ENCODE results near the gene ARHGEF6. TPM values are rescaled to one million over a fixed set of nuclear protein-coding genes. Genes with fewer than 3 reads are reported as not detected.
"Not testable (repeated sequence)": the region's sequence is repeated elsewhere in the genome, so short reads cannot be mapped to it uniquely, and the experiment has no call there.

The ARHGEF6 gene
- total RNA-seq, 2 experiments from 2014 or later: 56.1 to 58.5 TPM

DNA sequence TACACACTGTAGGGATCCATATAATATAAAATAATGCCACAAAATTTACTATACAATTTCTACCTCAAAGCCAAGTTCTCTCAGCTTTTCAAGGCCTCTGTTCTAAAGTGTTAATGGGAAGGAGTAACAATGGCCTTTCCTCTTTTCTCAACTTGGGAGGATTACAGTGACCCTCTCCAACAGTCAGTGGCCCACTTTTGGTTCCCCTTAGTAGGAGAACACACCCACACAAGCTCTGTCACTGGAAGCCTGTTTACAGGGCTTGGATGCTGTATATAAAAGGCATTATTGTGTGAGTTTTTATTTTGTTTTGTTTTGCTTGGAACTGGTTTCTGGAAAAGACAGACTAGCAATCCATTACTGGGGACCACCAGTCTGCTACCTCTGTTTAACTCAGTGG, 1.8 kb downstream of the ARHGEF6 start:
- intact Hi-C loops (cut with micrococcal nuclease): loop anchor here (1.0 to 10.0 kb wide), 7 partner anchors 11 to 1254 kb away; partner anchors contain the start of genes INTS6L and RBMX
- DNase-seq: no peak
- Mint-ChIP-seq H3K4me1 (ENCODE audit: low read depth) (peaks cover 55% of the 10 kb centered on the region), H3K27ac (peak overlapping the region; percentile 99), H3K27me3 (ENCODE audit: low read depth) (no peaks in the 10 kb centered on the region), H3K4me3 (peak overlapping the region; percentile 90), H3K36me3 (ENCODE audit: low read depth) (peaks cover 13% of the 10 kb centered on the region), H3K9me3 (no peaks in the 10 kb centered on the region)
- CTCF ChIA-PET: interaction anchor here (1.1 kb wide), 1 partner anchor 68 kb away, joined by 4 read pairs; no protein-coding TSS in a partner anchor

DNA sequence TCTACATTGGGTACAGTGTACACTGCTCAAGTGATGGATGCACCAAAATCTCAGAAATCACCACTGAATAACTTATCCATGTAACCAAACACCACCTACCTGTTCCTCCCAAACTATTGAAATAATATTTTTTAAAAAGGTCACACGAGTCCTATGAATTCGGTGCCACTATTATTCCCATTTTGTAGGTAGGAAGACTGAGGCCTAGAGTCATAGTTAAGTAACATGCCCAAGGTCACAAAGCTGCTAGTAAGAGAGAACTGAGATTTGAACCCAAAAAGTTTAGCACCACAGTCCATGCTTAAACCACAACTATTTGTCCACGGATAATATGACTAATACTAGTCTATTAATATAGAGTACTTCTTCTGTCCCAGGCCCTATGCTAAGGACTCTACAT, 2.7 kb downstream of the ARHGEF6 start:
- Mint-ChIP-seq H3K4me1 (ENCODE audit: low read depth) (peaks cover 52% of the 10 kb centered on the region), H3K4me3 (peak overlapping the region; percentile 90)

DNA sequence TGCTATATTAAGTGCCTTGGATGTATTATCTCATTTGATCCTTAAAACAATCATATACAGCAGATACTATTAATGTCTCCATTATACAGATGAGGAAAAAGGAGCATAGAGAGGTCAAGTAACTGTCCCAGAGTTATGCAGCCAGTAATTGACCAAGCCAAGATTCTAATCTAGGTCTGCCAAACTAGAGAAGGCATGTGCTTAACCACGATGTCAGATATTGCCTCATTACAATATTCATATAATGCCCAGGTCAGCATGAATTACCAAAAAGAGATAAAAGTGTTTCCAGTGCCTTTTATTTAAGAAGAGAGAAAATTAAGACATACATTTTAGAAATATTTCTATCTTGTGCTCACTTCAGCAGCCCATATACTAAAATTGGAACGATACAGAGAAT, 7.1 kb downstream of the ARHGEF6 start:
- CTCF ChIA-PET: interaction anchor here (1.0 kb wide), 1 partner anchor 62 kb away, joined by 3 read pairs; no protein-coding TSS in a partner anchor
- no peak for DNase-seq
- peaks cover 12% of the 10 kb centered on the region for H3K36me3 Mint-ChIP-seq (ENCODE audit: low read depth)
- no peak overlapping the region for H3K27ac Mint-ChIP-seq
- intact Hi-C loops (cut with micrococcal nuclease): loop anchor here (10.0 kb wide), 1 partner anchor 1249 kb away; the partner anchor contains the start of gene INTS6L
- peaks cover 57% of the 10 kb centered on the region for H3K4me1 Mint-ChIP-seq (ENCODE audit: low read depth)
- no peak overlapping the region for H3K4me3 Mint-ChIP-seq
- no peaks in the 10 kb centered on the region for H3K27me3 Mint-ChIP-seq (ENCODE audit: low read depth)
- no peaks in the 10 kb centered on the region for H3K9me3 Mint-ChIP-seq

More for the DNA sequence above, 2.7 kb downstream of the ARHGEF6 start:
- no peak for DNase-seq
- Mint-ChIP-seq H3K9me3 (no peaks in the 10 kb centered on the region), H3K36me3 (ENCODE audit: low read depth) (peaks cover 14% of the 10 kb centered on the region), H3K27ac (peak overlapping the region; percentile 99), H3K27me3 (ENCODE audit: low read depth) (no peaks in the 10 kb centered on the region)
- intact Hi-C loops (cut with micrococcal nuclease): loop anchor here (2.0 to 10.0 kb wide), 3 partner anchors 13 to 1253 kb away; partner anchors contain the start of gene INTS6L
- CTCF ChIA-PET: interaction anchor here (0.6 to 0.7 kb wide), 2 partner anchors 80 to 133 kb away, joined by 3 to 5 read pairs; no protein-coding TSS in a partner anchor

DNA sequence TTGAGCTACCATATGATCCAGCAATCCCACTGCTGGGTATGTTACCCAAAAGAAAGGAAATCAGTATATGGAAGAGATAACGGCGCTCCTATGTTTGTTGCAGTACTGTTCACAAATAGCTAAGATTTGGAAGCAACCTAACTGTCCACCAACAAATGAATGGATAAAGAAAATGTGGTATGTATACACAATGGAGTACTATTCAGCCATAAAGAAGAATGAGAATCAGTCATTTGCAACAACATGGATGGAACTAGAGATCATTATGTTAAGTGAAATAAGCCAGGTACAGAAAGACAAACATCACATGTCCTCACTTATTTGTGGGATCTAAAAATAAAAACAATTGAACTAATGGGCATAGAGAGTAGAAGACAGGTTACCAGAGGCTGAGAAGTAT, 8.9 kb downstream of the ARHGEF6 start:
- H3K36me3 Mint-ChIP-seq (ENCODE audit: low read depth); H3K27me3 Mint-ChIP-seq (ENCODE audit: low read depth); H3K4me3 Mint-ChIP-seq; H3K9me3 Mint-ChIP-seq; H3K27ac Mint-ChIP-seq; DNase-seq: not testable (repeated sequence)
- peaks cover 54% of the 10 kb centered on the region for H3K4me1 Mint-ChIP-seq (ENCODE audit: low read depth)
- CTCF ChIA-PET: interaction anchor here (0.9 kb wide), 1 partner anchor 200 kb away, joined by 3 read pairs; no protein-coding TSS in a partner anchor
- intact Hi-C loops (cut with micrococcal nuclease): loop anchor here (10.0 kb wide), 1 partner anchor 1247 kb away; the partner anchor contains the start of gene INTS6L

DNA sequence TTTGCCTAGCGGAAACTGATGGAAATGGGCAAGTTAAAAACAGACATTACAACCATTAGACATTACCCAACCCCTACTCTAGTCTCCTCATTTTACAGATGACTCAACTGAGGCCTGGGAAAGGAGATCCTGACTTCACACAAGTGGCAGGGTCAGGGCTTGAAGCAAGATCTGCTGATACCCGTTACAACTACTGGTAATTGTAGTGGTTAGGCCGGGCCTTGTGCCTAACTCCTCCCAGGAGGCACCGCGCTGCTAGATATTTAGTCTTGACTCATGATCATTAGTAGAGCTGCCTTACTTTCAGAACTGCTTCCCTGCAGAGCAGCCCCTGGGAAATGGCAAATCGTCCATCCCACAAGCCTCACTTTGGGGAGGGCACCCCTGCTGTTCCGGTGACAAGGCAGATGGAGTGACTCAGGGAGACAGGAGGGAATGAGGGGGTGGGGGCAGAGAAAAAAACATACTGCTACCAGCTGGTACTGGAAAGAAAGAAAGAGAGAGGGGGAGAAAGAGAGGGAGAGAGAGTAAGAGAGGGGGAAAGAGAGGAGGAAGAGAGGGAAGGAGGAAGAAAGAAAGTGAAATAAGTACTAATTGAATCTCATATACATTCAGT, 12.2 kb downstream of the ARHGEF6 start:
- CTCF ChIA-PET: no interaction called here
- no peaks in the 10 kb centered on the region for H3K27me3 Mint-ChIP-seq (ENCODE audit: low read depth)
- H3K27ac Mint-ChIP-seq: peak overlapping the region; percentile 90
- DNase-seq: peak; percentile 83
- H3K9me3 Mint-ChIP-seq: no peaks in the 10 kb centered on the region
- intact Hi-C loops (cut with micrococcal nuclease): loop anchor here (1.0 to 5.0 kb wide), 5 partner anchors 11 to 112 kb away; partner anchors contain the start of gene RBMX
- H3K4me3 Mint-ChIP-seq: peak overlapping the region; percentile 76
- peaks cover 48% of the 10 kb centered on the region for H3K4me1 Mint-ChIP-seq (ENCODE audit: low read depth)
- peaks cover 7% of the 10 kb centered on the region for H3K36me3 Mint-ChIP-seq (ENCODE audit: low read depth)

DNA sequence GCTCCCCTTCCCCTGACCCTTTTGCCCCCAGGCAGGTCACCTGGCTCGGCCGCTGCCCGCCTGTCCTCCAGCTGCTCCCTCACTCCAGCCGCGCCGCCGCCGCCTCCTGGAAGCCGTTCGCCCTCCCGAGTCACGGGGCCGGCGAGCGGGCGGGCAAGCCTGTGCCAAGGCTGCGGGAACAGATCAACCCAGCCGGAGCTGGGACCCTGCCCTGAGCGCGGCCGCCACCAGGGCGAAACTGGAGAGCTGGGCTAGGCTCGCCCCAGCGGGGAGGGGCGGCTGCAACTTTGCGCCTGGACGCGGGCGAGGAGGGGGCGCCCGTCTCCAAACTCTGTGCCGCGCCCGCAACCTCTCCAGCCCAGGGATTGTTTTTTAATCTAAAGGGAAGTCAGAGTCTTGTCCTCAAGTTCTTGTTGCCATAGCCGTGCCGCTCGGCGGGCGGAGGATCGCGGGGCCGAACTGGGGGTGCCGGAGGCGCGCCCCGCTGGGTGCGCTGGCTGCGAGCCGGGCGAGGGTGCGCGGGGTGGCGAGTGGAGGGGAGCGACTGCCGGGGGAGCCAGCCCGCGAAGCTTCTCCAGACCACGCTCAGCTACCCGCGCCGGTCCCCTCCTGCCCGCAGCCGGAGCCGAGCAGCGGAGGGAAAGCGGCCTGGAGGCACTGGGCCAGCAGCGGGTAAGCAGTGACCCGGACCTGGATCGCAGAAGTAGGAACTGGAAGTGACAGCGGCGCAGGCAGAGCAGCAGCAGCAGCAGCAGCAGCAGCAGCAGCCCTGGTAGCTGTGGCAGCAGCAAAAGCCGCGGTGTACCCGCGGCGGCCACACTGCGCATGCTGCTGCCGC, 13.4 kb downstream of the ARHGEF6 start:
- intact Hi-C loops (cut with micrococcal nuclease): loop anchor here (5.0 kb wide), 2 partner anchors 40 to 110 kb away; no protein-coding TSS in a partner anchor
- no peaks in the 10 kb centered on the region for H3K9me3 Mint-ChIP-seq
- peaks cover 56% of the 10 kb centered on the region for H3K4me1 Mint-ChIP-seq (ENCODE audit: low read depth)
- H3K4me3 Mint-ChIP-seq: peak overlapping the region; percentile 76
- H3K27me3 Mint-ChIP-seq (ENCODE audit: low read depth): no peaks in the 10 kb centered on the region
- DNase-seq: peak; percentile 50
- H3K27ac Mint-ChIP-seq: peak overlapping the region; percentile 90
- peaks cover 6% of the 10 kb centered on the region for H3K36me3 Mint-ChIP-seq (ENCODE audit: low read depth)
- CTCF ChIA-PET: no interaction called here

DNA sequence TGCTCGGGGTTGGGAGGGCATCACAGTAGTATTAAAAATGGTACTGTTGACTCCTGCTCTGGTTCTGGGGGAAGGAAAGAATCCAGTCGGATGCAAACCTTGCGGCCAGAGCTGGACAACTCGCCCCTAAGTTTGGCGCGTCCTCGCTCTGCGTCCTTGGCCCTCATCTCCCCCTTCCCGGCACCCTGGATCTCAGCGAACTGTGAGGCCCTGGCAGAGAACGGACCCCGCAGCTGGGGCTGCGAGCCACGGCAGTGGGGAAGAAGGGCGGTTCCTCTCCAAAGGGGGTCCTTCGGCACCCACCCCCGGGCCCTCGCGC, 14.0 kb downstream of the ARHGEF6 start:
- peaks cover 52% of the 10 kb centered on the region for H3K4me1 Mint-ChIP-seq (ENCODE audit: low read depth)
- CTCF ChIA-PET: no interaction called here
- peak overlapping the region; percentile 68 for H3K27ac Mint-ChIP-seq
- H3K27me3 Mint-ChIP-seq (ENCODE audit: low read depth): no peaks in the 10 kb centered on the region
- H3K9me3 Mint-ChIP-seq: no peaks in the 10 kb centered on the region
- intact Hi-C loops (cut with micrococcal nuclease): loop anchor here (5.0 kb wide), 2 partner anchors 39 to 109 kb away; no protein-coding TSS in a partner anchor
- H3K4me3 Mint-ChIP-seq: peak overlapping the region; percentile 76
- no peak for DNase-seq
- H3K36me3 Mint-ChIP-seq (ENCODE audit: low read depth): peaks cover 3% of the 10 kb centered on the region

DNA sequence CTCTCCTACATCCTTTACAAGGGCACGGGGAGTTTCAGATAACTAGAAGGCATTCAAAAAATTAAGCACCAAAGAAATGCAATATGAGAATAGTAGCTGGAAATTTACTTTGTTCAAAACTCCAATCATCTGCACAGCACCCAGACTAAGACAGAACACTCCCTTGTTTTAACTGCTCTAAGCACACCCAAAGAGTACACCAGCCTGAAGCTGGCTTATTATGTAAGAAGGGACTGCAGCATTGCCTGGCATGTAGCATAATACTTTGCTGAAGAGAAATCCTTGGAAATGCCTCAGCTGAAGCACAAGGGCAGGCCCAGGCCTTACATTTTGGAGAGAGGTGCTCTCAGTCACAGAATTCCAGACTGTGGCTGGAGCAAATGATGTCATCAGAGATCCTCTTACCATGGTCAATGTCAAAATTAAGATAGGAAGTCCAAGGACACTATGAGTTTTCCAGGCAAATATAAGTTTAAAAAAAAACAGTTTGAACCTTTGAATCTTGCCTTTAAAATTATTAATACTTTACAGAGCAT, 14.8 kb downstream of the ARHGEF6 start:
- peaks cover 52% of the 10 kb centered on the region for H3K4me1 Mint-ChIP-seq (ENCODE audit: low read depth)
- peak overlapping the region; percentile 63 for H3K27ac Mint-ChIP-seq
- peak overlapping the region; percentile 54 for H3K4me3 Mint-ChIP-seq
- intact Hi-C loops (cut with micrococcal nuclease): loop anchor here (2.0 to 5.0 kb wide), 4 partner anchors 13 to 109 kb away; no protein-coding TSS in a partner anchor
- H3K36me3 Mint-ChIP-seq (ENCODE audit: low read depth): peaks cover 3% of the 10 kb centered on the region
- DNase-seq: no peak
- H3K9me3 Mint-ChIP-seq: no peaks in the 10 kb centered on the region
- CTCF ChIA-PET: interaction anchor here (0.7 to 1.1 kb wide), 2 partner anchors 13 to 18 kb away, joined by 3 to 4 read pairs; no protein-coding TSS in a partner anchor
- no peaks in the 10 kb centered on the region for H3K27me3 Mint-ChIP-seq (ENCODE audit: low read depth)

DNA sequence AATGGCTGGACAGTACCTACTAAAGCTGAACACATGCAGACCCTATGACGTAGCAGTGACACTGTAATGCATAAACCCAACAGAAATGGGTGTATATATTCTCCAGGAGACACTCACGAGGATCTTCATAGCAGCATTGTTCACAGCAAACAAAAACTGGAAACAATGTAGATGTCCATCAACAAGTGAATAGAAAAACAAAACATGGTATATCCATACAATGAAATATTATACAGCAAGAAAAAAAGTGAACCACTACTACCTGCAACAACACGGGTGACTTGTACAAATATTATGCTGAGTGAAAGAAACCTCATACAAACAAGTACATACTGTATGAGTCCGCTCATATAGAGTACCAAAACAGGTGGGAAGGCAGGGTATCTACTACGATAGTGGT, 16.5 kb downstream of the ARHGEF6 start:
- H3K9me3 Mint-ChIP-seq: no peaks in the 10 kb centered on the region
- peaks cover 49% of the 10 kb centered on the region for H3K4me1 Mint-ChIP-seq (ENCODE audit: low read depth)
- H3K27me3 Mint-ChIP-seq (ENCODE audit: low read depth): no peaks in the 10 kb centered on the region
- no peak overlapping the region for H3K27ac Mint-ChIP-seq
- intact Hi-C loops (cut with micrococcal nuclease): loop anchor here (2.0 kb wide), 2 partner anchors 15 to 53 kb away; no protein-coding TSS in a partner anchor
- CTCF ChIA-PET: interaction anchor here (1.1 kb wide), 1 partner anchor 161 kb away, joined by 3 read pairs; no protein-coding TSS in a partner anchor
- peaks cover 5% of the 10 kb centered on the region for H3K36me3 Mint-ChIP-seq (ENCODE audit: low read depth)
- H3K4me3 Mint-ChIP-seq: no peak overlapping the region
- DNase-seq: no peak

DNA sequence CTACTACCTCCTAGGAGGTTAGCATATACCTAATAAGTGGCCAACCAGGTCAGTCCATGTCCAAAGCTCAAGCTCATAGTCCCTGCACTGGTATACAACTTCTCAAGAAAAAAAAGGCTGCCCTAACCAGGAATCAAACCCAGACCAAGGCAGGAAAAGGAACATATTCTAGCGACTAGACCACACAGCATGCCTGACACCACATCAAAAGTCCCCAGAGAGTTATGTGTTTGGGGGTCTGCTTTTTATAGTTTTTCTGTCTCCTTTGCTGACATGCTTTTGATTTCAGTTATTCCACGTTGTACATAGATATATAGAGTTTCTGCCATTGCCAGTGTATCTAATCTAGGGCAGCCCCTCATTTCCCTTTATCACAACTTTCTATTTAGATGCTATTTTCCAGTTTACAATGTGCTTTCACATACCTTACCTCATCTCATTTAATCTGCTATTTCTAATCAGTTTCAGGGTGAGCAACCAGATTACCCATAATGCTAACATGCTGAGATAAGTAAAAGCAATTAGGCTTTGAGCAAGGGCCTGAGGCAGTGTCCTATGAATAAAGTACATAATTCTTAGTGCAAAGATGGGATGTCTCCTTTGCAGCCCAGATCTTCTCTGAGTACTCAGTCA, 17.8 kb downstream of the ARHGEF6 start:
- CTCF ChIA-PET: interaction anchor here (1.3 kb wide), 1 partner anchor 191 kb away, joined by 3 read pairs; no protein-coding TSS in a partner anchor
- intact Hi-C loops (cut with micrococcal nuclease): loop anchor here (1.0 to 2.0 kb wide), 2 partner anchors 13 to 16 kb away; no protein-coding TSS in a partner anchor
- no peak overlapping the region for H3K4me3 Mint-ChIP-seq
- H3K27ac Mint-ChIP-seq: peak overlapping the region; percentile 62
- H3K4me1 Mint-ChIP-seq (ENCODE audit: low read depth): peaks cover 46% of the 10 kb centered on the region
- no peaks in the 10 kb centered on the region for H3K27me3 Mint-ChIP-seq (ENCODE audit: low read depth)
- no peaks in the 10 kb centered on the region for H3K9me3 Mint-ChIP-seq
- peaks cover 7% of the 10 kb centered on the region for H3K36me3 Mint-ChIP-seq (ENCODE audit: low read depth)
- DNase-seq: no peak

DNA sequence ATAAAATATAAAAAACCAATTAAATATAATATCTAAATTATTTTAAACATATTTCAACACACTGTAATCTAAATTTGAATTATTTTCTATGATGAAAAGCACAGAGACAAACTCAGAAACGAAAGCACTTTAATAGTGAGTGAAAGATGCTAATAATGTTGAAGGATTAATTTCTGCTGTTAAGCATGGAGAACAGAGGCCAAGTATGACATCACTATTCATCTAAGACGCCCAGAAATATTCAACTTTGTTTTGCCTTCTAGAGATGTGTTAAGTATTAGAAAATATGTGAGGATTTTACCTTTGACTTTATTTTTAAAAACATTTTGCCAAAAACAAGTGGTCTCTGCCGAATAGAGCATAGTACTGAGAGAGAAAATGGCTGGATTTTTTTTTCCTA, 19.3 kb downstream of the ARHGEF6 start:
- DNase-seq: no peak
- H3K27ac Mint-ChIP-seq: no peak overlapping the region
- H3K4me1 Mint-ChIP-seq (ENCODE audit: low read depth): peaks cover 55% of the 10 kb centered on the region
- CTCF ChIA-PET: interaction anchor here (1.3 to 2.3 kb wide), 2 partner anchors 16 to 190 kb away, joined by 3 to 5 read pairs; no protein-coding TSS in a partner anchor
- H3K9me3 Mint-ChIP-seq: no peaks in the 10 kb centered on the region
- no peaks in the 10 kb centered on the region for H3K27me3 Mint-ChIP-seq (ENCODE audit: low read depth)
- peaks cover 7% of the 10 kb centered on the region for H3K36me3 Mint-ChIP-seq (ENCODE audit: low read depth)
- no peak overlapping the region for H3K4me3 Mint-ChIP-seq
- intact Hi-C loops (cut with micrococcal nuclease): no loop called here

Data from activated naive CD4-positive, alpha-beta T cell treated with anti-CD3 and anti-CD28 coated beads for 36 hours (primary cell).